AG04449 (cell line): Measurements from ENCODE around the gene YWHAE.
"Not testable (repeated sequence)": the region's sequence is repeated elsewhere in the genome, so short reads cannot be mapped to it uniquely, and the experiment has no call there.

Source experiments
- CTCF ChIA-PET: fragments of 350-600 bp; formaldehyde crosslinking; extraction: SDS; loops from one replicate; lab custom pipeline; 2021; ENCODE audit warnings: antibody characterized with exemption; lab: Yijun Ruan, JAX
- POLR2A ChIA-PET: fragments of 400-600, 350-600 bp; formaldehyde crosslinking; extraction: SDS; loops from one replicate; lab custom pipeline; 2020; ENCODE audit warnings: antibody characterized with exemption, inconsistent platforms; lab: Yijun Ruan, JAX
- DNase-seq: peaks from one replicate; pipeline ENCODE4 v3.0.0-alpha.2; 2010; ENCODE audit warnings: low read depth, low spot score
- H3K4me3 ChIP-seq: 2 replicates; pipeline ENCODE4 v1.5.1; 2011; ENCODE audit warnings: low read depth, mild to moderate bottlenecking, control low read depth, low read length
- TF ChIP-seq, protein P1 (sequence below): IDR thresholded peaks from one replicate; pipeline ENCODE4 v1.5.1; 2011; ENCODE audit warnings: mild to moderate bottlenecking, moderate library complexity, low read length, control low read depth, inconsistent platforms; ENCODE audit not compliant: insufficient read depth; ENCODE audit errors: missing control alignments

Gene YWHAE

DNA sequence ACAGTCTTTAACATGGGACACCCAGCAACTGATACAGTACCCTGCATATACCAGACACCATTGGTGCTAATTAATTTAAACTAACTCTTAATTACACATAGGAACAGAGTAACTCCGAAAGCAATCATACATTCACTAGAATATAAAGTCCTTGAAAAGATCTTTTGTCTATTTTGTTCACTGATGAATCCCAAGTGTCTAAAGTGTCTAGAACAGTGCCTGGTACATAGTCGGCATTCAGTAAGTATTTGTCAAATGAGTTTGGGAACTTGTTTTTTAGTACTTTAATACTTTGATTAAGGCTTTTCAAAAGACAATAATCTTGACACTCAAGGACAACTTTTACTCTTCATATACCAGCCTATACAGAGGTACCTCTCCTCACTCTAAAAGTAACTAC, 13.8 kb downstream of the YWHAE start:
- ChIA-PET CTCF (interaction anchor here (0.9 to 5.3 kb wide), 4 partner anchors 9 to 20 kb away, joined by 3 to 35 read pairs (median 6); no protein-coding TSS in a partner anchor), POLR2A (no interaction called here)

DNA sequence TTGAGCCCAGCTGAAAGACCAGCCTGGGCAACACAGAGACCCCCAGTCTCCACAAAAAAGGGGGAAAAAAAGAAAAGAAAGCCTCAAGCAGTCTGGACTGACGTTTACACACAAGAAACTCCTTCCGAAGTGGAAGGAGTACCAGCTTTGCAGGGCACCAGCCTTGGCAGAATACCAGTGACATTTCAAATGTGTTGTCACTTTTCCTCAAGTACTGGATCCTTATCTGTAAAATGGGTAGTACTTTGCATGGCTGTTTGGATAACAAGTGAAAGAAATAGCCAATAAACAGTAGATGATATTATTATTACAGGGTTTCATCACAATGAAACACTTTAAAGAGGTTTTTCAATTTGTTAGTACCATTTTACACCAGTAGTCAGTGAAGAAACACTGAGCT, 14.2 kb downstream of the YWHAE start:
- H3K4me3 ChIP-seq: no peak overlapping the region
- TF ChIP-seq, protein P1, sequence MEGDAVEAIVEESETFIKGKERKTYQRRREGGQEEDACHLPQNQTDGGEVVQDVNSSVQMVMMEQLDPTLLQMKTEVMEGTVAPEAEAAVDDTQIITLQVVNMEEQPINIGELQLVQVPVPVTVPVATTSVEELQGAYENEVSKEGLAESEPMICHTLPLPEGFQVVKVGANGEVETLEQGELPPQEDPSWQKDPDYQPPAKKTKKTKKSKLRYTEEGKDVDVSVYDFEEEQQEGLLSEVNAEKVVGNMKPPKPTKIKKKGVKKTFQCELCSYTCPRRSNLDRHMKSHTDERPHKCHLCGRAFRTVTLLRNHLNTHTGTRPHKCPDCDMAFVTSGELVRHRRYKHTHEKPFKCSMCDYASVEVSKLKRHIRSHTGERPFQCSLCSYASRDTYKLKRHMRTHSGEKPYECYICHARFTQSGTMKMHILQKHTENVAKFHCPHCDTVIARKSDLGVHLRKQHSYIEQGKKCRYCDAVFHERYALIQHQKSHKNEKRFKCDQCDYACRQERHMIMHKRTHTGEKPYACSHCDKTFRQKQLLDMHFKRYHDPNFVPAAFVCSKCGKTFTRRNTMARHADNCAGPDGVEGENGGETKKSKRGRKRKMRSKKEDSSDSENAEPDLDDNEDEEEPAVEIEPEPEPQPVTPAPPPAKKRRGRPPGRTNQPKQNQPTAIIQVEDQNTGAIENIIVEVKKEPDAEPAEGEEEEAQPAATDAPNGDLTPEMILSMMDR: no peak
- ChIA-PET POLR2A (no interaction called here), CTCF (interaction anchor here (1.3 to 5.3 kb wide), 3 partner anchors 9 to 20 kb away, joined by 5 to 35 read pairs (median 6); no protein-coding TSS in a partner anchor)
- DNase-seq: no peak

More for the DNA sequence above, 13.8 kb downstream of the YWHAE start:
- no peak overlapping the region for H3K4me3 ChIP-seq
- no peak for DNase-seq
- TF ChIP-seq, protein P1: no peak

DNA sequence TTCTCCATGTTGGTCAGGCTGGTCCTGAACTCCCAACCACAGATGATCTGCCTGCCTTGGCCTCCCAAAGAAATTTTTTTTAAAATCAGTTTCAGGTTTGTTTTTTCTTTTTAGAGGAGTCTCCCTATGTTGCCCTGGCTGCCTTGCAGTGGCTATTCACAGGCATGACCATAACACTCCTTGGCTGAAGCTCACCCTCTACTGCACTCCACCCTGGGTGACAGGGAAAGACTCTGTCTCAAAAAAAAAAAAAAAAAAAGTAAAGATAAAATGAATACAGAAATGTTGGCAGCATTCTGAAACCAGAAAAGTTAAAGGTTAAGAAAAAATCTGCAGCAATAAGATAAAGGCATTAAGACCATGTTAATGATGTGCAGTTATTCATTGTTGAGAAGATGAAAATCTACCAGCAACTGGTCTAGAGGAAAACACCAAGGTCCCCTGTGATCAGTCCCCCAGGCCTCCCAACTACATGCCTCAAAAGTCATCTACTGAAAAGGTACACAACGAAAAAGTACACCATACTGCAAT, 15.1 kb downstream of the YWHAE start:
- ChIA-PET CTCF (interaction anchor here (5.3 kb wide), 1 partner anchor 19 kb away, joined by 35 read pairs; no protein-coding TSS in a partner anchor), POLR2A (no interaction called here)
- TF ChIP-seq, protein P1: no peak
- DNase-seq: no peak
- no peak overlapping the region for H3K4me3 ChIP-seq

DNA sequence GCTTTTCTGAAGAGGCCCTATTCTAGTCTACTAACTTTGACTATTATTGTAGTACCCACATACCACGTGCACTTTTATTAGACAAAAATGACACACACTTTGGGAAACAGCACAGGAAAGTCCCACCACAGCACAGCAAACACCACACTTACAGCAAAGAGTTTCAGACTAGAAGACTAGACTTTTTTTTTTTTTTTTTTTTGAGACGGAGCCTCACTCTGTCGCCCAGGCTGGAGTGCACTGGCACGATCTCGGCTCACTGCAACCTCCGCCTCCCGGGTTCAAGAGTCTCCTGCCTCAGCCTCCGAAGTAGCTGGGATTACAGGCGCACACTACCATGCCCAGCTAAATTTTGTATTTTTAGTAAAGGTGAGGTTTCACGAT, 20.1 kb downstream of the YWHAE start:
- ChIA-PET POLR2A (interaction anchor here (0.8 kb wide), 1 partner anchor 8 kb away, joined by 3 read pairs; no protein-coding TSS in a partner anchor), CTCF (interaction anchor here (1.2 to 8.0 kb wide), 3 partner anchors 11 to 17 kb away, joined by 3 to 133 read pairs (median 26); no protein-coding TSS in a partner anchor)
- TF ChIP-seq, protein P1: no peak
- no peak for DNase-seq
- no peak overlapping the region for H3K4me3 ChIP-seq

DNA sequence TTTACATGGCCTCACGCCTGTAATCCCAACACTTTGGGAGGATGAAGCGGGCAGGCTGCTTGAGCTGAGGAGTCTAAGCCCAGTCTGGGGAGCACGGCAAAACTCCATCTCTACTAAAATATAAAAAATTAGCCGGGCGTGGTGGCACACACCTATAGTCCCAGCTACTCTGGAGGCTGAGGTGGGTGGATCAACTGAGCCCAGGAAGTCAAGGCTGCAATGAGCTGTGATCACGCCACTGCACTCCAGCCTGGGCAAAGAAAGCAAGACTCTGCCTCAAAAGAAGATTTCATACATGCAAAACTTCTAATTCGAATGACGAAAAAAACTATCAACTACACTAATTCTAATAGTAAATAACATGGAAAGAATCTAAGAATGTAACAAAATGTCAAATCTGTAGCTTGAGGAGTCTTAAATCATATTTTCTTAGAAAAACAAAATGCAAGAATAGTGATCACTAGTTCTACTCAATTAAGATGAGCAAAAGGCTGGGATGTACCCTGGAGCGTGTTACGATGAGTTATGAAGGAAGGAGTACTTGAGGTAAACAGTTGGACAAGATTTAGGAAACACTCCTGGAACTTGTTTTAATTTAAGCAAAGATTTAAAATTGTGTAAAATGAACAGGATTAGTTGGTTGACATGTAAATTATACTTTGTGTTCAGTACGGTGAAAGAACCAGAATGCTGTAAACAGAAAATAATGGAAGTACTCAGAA, 20.7 kb downstream of the YWHAE start:
- ChIA-PET POLR2A (interaction anchor here (1.0 kb wide), 1 partner anchor 8 kb away, joined by 3 read pairs; no protein-coding TSS in a partner anchor), CTCF (interaction anchor here (0.5 to 8.0 kb wide), 3 partner anchors 11 to 121 kb away, joined by 3 to 133 read pairs (median 26); no protein-coding TSS in a partner anchor)
- H3K4me3 ChIP-seq: no peak overlapping the region
- no peak for DNase-seq
- TF ChIP-seq, protein P1: no peak

DNA sequence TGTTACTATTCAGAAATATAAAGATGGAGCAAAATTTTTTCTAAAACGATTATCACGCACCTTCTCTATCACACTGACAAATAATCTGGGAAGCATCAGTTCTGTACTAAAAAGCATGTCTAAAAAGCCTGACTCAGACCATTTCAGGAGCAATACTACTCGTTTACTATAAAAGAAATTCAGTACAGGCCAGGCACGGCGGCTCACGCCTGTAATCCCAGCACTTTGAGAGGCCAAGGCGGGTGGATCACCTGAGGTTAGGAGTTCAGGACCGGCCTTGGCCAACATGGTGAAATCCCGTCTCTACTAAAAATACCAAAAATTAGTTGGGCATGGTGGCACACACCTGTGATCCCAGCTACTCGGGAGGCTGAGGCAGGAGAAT, 21.6 kb downstream of the YWHAE start:
- CTCF ChIA-PET: interaction anchor here (5.7 to 8.0 kb wide), 2 partner anchors 12 kb away, joined by 26 to 133 read pairs; no protein-coding TSS in a partner anchor
- DNase-seq, H3K4me3 ChIP-seq, POLR2A ChIA-PET: not testable (repeated sequence)
